Osteocyte (in vitro differentiated cells): ENCODE data around the gene PPP1R12B. TPM values are rescaled to one million over a fixed set of nuclear protein-coding genes. Genes with fewer than 3 reads are reported as not detected.
A peak's percentile ranks its signal among the peaks of the same experiment; 100 is the strongest.
"Not testable (repeated sequence)": the region's sequence is repeated elsewhere in the genome, so short reads cannot be mapped to it uniquely, and the experiment has no call there.

Experiments
- DNase-seq: peaks from one replicate; pipeline ENCODE4 v3.0.0; 2021; ENCODE audit warnings: mixed read lengths; ENCODE audit not compliant: unreplicated experiment; ENCODE audit errors: extremely low spot score
- H3K27ac Mint-ChIP-seq: one replicate; pipeline ENCODE4 v1.8.0; 2021; ENCODE audit warnings: mild to moderate bottlenecking, mixed read lengths; ENCODE audit not compliant: unreplicated experiment
- H3K27me3 Mint-ChIP-seq: one replicate; pipeline ENCODE4 v1.8.0; 2021; ENCODE audit warnings: mixed read lengths; ENCODE audit not compliant: unreplicated experiment
- H3K36me3 Mint-ChIP-seq: one replicate; pipeline ENCODE4 v1.8.0; 2021; ENCODE audit warnings: mixed read lengths; ENCODE audit not compliant: unreplicated experiment
- H3K4me1 Mint-ChIP-seq: one replicate; pipeline ENCODE4 v1.8.0; 2021; ENCODE audit warnings: mixed read lengths; ENCODE audit not compliant: unreplicated experiment
- H3K4me3 Mint-ChIP-seq: one replicate; pipeline ENCODE4 v1.8.0; 2021; ENCODE audit warnings: mild to moderate bottlenecking, moderate library complexity, mixed read lengths; ENCODE audit not compliant: unreplicated experiment
- H3K9me3 Mint-ChIP-seq: one replicate; pipeline ENCODE4 v1.8.0; 2021; ENCODE audit warnings: mixed read lengths; ENCODE audit not compliant: unreplicated experiment
- CTCF ChIP-seq: fragments of 200-600 bp; sonication (generic); IDR thresholded peaks from 2 replicates; pipeline ENCODE4 v1.5.0; 2021; ENCODE audit warnings: antibody characterized with exemption, mild to moderate bottlenecking, moderate library complexity
- total RNA-seq: library from RNA; stranded (reverse); gene quantifications from 2 replicates; pipeline ENCODE4 v1.2.1, GENCODE V29; 2021

The PPP1R12B gene
- total RNA-seq, 1 donor from 2014 or later: 14.6 TPM

GRCh38 chr1:202578001-202578504 is 229.6 kb downstream of the PPP1R12B start:
- Mint-ChIP-seq H3K9me3 (no peaks in the 10 kb centered on the region), H3K27ac (peak overlapping the region; percentile 74), H3K4me3 (no peak overlapping the region), H3K4me1 (peaks cover 50% of the 10 kb centered on the region), H3K27me3 (no peaks in the 10 kb centered on the region), H3K36me3 (peaks cover 16% of the 10 kb centered on the region)
- no peak for TF ChIP-seq CTCF
- DNase-seq: no peak

DNA sequence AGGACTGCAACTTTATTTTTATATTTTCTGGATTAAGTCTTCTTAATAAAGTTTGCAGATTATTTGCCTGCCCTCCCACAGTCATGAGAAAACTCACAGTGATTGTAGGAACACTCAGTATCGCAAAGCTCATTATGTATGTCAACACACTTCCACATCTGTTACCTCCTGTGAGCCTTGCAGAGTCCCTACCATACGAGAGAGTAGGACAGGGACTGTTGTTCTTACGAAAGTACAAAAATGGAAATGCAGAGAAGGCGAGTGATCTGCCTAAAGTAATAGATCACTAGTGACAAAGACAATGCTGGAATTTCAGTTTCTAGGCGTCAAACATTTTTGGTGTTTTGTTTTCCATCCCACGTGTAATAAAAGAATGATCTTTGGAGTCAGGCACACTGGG is 230.1 kb downstream of the PPP1R12B start:
- Mint-ChIP-seq H3K27ac (peak overlapping the region; percentile 74), H3K27me3 (no peaks in the 10 kb centered on the region), H3K9me3 (no peaks in the 10 kb centered on the region), H3K4me3 (no peak overlapping the region), H3K36me3 (peaks cover 14% of the 10 kb centered on the region), H3K4me1 (peaks cover 50% of the 10 kb centered on the region)
- no peak for DNase-seq
- TF ChIP-seq CTCF: no peak

GRCh38 chr1:202579806-202580205 is 231.3 kb downstream of the PPP1R12B start:
- peaks cover 48% of the 10 kb centered on the region for H3K4me1 Mint-ChIP-seq
- peaks cover 12% of the 10 kb centered on the region for H3K36me3 Mint-ChIP-seq
- no peak overlapping the region for H3K4me3 Mint-ChIP-seq
- no peaks in the 10 kb centered on the region for H3K9me3 Mint-ChIP-seq
- H3K27ac Mint-ChIP-seq: peak overlapping the region; percentile 55
- H3K27me3 Mint-ChIP-seq: no peaks in the 10 kb centered on the region
- DNase-seq: no peak
- no peak for TF ChIP-seq CTCF

DNA sequence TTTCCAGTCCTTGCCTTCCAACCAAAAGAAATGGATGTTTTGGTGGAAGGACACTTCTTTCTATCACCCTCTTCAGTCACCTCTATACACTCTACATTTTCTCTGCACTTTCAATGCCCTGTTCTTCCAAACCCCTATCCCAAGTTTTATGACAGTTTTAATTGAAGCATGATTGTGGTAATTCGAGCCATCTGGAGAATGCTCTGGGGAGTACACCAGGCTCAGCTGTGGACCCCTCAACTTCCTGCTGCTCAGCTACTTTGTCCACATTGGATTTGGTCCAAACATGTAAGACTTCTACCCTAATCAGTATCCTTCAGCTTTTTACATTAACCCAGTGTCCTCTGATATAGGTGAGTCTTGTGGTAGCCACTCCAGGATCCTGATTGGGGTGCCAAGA is 232.1 kb downstream of the PPP1R12B start:
- no peaks in the 10 kb centered on the region for H3K27me3 Mint-ChIP-seq
- peaks cover 51% of the 10 kb centered on the region for H3K4me1 Mint-ChIP-seq
- no peak for DNase-seq
- no peak overlapping the region for H3K4me3 Mint-ChIP-seq
- peaks cover 11% of the 10 kb centered on the region for H3K36me3 Mint-ChIP-seq
- no peak for TF ChIP-seq CTCF
- no peaks in the 10 kb centered on the region for H3K9me3 Mint-ChIP-seq
- no peak overlapping the region for H3K27ac Mint-ChIP-seq

DNA sequence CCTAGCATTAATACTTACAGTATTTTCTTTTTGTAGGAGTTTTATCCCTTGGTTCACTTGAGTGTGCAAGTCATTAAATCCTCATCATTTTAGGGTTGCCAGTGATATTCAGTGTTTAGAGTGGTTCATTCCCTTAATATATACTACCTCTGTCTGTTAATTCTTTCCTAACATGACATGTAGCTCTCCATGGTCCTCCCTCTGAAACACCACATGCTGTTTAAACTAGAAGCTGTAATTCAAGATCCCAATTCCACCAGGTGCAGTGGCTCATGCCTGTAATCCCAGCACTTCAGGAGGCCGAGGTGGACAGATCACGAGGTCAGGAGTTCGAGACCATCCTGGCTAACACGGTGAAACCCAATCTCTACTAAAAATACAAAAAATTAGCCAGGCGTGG is 233.9 kb downstream of the PPP1R12B start:
- not testable (repeated sequence) for H3K27ac Mint-ChIP-seq, DNase-seq, H3K4me3 Mint-ChIP-seq, H3K9me3 Mint-ChIP-seq, H3K27me3 Mint-ChIP-seq
- H3K36me3 Mint-ChIP-seq: peaks cover 11% of the 10 kb centered on the region
- H3K4me1 Mint-ChIP-seq: peaks cover 58% of the 10 kb centered on the region
